Embryonic facial prominence (tissue), 1 donor: Measurements from ENCODE around the gene DMBX1.

ENCODE experiments used
- DNase-seq: peaks from one replicate; pipeline ENCODE4 v3.0.0-alpha.2; 2016; ENCODE audit errors: extremely low spot score

Gene DMBX1

DNA sequence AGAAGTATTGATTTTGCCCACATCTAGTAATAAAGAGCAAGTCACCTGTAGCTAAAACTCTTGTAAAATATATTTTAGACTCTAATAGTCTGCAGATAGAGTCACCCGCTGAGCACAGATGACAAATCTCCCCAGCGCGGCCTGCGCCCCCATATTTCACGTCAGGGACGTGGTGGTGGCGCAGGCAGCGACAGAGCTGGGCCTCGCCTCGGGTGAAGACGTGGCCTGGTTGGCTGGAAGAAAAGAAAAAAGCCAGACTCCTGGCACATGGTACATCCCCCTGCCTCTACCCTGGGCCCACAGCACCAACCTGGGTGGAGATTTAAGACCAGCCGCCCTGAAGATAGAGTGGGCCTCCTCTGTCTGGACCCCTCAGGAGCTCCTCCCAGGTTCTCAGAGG is 6.0 kb upstream of the DMBX1 start:
- no peak for DNase-seq

DNA sequence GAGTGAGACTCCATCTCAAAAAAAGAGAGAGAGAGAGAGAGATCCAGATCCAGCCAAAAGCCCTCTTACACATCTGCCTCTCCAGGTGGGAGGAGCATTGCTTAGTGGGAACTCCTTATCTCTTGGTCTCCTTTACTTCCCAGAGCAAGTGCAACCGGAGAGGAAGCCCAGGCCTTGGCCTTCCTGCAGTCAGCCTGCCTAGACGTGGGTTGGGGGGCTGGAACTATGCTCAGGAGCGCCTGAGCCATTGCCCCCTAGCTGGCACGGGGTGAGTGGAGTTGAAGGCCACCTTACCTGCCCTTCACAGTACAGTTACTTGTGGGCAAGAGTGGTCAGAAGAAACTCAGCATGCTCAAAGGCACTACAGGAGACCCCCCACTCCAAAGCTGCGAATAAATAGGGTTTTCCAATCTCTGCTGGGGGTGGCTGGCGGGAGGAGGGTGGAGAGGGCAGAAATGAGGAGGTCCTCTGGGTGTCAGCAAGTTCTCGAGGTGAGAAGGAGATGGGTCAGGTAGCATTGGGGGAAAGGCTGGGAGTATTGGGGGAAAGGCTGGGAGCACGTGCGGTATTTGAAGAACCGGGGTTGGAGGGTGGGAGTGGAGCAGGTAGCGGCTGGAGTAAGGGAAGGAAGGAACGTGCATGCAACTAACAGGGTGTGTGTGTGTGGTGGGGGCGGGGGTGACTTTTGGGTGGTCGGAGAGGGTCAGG is 4.7 kb upstream of the DMBX1 start:
- DNase-seq: no peak

DNA sequence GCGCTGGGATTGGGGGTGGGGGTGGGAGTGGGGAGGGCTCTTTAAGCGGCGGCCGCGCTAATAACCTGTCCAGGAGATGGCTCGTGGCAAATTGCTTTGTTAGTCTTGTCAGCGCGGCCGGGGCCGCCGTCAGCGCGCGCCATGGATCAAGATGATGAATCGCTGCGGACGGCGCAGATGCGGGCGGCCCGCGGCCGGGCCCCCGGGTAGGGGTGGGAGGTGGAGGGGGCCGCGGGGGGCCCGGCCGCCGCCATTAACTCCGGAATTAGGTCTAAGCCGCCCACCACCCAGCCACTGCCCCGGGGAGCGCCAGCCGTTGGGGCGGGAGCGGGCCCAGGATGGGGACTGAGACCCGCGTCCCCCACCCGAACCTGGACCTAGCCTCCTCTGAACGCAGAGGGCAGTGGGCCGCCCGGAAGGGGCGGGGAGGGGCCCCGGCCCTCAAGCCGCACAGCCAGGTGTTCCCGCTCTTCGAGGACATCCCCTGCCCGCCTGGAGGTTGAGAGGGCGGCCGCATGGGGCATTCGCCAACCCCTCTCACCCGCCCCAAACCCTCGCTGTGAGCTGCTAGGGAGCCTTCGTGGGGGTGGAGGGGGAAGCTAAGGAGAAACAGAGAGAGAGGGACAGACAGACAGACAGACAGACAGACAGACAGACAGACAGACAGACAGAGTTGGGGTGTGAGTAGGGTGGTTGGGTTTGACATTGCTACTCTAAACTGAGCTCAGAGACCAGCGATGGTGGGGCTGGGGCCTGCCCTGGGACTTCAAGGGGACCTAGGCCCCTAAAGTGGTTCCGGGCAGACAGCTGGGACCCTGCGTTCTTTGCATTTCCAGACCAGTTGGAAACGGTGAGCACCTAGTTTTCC is 3.8 kb upstream of the DMBX1 start:
- no peak for DNase-seq

DNA sequence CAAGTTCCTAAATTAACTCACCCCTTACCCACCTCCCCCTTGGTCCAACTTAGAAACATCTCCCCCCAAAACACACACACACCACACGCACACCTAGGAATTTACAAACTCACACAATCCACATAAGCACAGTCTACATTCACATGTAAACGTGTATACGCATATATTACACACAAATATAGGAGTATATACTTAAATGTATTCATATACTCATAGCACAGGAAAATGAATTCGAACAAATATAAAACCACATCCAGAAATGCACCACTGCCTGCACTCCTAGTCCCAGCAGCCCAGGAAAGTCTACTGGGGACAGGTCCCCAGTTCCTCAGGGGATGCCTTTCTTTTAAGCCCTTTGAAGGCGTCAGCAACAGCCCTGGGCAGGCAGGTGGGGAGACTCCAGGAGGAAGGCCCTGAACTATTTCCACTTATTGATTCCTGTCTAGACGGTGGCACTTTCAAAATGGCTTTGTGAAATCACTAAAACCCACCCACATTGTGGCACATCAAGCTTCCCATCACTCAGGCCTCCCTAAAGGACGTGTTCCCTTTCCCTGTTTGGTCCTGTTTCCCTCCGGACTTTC is 3.1 kb upstream of the DMBX1 start:
- DNase-seq: no peak

DNA sequence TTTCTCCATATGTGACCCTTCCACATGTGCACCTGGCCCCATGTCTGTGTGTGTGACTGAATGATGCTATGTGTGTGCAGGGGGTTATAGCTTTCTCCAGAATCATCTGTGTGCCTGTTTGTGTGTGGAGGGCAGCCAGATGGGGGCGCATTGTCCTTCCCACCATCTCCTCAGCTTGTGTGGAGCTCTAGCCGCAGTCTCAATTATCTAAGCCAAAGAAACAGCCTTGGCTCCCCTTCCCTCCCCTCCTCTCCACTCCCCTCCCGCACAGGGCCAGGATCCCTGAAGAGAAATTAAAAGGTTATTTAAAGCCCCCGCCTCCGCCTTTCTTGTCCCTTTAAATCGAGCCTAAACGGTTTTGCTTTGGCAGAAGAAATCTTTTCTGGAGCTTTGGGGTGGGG is 1.8 kb upstream of the DMBX1 start:
- DNase-seq: no peak

DNA sequence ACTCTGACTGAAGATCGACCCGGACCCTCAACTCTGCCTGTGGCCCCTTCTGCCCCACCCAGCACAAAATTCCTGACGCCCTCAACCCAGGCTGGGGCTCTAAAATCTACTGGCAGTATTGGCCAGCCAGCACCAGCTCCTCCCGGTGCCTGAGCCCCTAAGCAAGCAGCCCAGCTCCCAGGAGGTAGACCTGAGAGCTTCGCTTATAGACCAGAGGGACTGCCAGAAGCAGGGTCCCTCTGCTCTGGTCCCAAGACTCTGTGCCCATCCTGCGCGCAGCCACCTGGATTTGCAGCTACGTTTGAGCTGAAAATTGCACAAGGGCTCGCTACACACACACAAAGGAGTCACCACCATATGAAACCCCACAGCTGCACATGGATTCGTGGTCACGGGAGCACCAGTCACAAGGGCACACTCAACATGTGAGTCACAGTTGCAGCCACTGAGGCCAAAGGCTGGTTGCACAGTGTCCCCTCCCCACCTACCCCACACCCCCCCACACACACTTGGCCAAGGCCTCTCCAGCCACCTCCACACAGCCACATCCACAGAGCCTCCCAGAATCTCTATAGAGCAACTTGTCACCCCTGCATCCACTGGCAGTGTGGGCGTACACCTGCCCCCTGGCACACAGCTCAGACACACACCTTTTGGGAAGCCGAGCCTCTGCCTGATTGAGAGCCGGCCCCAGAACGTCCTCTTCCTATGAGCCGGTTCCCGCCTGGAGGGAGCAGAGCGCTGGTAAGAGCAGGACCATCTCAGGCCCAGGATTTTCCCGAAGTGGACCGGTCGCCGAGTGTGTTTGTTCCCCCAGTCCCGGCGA is 1.1 kb upstream of the DMBX1 start:
- DNase-seq: no peak

DNA sequence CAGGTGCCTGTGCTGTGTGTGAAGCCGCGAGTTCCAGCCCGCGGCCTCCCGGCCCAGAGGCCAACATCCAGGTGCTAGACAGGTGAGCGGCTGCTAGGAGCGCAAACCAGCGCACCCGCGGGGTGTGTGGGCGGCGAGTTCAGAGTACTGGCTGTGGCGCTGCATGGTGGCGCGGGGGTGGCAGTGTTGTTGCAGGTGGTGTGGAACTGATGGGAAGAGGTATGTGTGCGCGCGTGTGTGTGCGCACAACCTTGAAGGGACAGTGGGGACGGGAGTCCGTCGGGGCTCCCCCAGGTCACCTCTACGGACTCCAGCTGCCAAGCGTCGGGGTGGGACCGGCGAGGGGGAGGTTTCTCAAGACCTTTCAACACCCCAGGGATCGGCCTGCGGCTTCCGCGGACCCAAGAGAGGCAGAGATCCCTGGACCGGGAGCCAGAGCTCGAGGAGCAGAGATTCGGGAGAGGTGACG is 433 bp upstream of the DMBX1 start:
- DNase-seq: no peak

DNA sequence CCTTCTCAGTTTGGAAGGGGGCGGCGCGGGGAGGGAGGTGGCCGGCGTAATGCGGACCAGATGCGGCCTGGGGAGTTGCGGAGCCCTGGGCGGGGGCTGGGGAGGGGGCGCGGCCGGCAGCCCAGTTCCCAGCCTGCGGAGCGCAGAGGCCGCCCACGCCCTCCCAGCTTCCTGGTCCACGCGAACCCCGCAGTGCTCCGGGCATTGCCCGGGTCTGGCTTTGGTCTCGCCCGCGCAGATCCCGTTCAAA is 695 bp downstream of the DMBX1 start:
- DNase-seq: no peak

DNA sequence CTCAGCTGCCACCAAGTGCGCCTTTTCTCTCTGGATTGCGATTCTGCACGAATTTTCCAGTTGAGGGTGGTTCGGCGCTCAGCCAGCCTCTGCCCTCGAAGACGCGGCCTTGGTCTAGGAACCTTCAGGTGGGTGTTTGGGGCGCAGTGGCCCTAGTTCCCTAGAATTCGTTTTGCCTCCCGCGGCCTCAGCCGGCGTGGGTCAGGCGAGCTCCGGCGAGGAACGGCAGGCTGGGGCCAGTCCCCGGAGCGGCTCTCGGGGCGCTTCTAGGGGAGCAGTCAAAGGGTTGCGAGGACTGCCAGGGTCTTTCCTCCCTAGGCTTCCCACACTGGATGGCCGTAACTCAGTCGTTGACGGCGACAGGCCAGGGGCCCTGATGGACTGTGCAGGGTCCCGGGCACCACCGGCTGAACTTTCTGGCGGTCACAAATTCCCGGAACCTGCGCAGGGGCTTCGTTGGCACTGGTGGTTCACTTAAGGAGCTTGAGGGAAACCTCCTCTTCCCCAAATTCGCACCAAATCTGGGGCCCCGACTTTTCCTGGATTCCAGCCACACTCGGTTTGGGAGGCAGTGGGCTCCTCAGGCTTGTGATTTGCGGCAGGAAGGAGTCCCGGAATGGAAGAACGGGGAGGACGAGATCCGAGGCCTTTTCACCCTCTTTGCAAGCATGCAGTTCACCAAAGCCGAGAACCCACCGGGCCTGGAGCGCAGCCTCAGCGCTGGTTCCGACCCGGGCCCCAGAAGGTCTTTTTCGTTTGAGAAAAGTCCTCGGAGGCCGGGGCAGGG is 1.2 kb downstream of the DMBX1 start:
- no peak for DNase-seq

DNA sequence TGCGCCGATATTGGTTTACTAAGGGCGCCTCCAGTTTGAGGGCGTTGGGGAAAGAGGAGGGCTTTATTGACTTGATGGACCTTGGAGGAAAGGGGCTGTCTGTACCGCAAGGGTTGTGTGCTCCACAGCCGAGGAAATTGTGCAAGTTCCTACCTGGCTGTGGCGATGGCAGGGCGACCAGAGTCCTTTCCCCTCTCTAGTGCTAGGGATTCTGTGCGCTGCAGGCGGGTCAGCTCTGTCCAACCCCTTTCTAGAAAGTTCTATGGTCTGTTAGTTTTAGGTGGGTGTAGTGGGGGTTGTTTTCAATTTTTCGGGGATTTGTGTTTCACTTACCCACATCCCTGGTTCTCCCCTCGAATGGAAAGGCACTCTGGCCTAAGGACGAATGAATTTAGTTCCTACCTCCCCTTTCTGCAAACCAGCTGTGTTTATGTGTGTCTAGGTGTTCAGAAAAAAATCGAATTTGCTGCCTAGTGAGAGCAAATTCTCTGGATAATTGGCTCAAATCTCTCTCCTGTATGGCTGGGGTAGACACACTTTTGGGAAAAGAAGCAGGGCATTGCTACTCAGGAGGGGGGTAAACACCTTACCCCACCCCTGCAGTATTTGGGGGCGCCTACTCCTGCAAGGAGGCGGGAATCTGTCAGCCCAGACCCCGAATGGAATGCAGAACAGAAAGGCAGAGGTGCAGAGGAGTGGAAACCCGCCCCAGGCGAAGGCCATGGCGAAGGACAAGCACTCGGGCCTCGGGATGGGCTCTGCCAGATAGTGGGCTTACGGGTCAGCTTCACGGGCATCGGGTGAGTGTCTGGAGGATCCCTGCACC is 2.0 kb downstream of the DMBX1 start:
- no peak for DNase-seq

DNA sequence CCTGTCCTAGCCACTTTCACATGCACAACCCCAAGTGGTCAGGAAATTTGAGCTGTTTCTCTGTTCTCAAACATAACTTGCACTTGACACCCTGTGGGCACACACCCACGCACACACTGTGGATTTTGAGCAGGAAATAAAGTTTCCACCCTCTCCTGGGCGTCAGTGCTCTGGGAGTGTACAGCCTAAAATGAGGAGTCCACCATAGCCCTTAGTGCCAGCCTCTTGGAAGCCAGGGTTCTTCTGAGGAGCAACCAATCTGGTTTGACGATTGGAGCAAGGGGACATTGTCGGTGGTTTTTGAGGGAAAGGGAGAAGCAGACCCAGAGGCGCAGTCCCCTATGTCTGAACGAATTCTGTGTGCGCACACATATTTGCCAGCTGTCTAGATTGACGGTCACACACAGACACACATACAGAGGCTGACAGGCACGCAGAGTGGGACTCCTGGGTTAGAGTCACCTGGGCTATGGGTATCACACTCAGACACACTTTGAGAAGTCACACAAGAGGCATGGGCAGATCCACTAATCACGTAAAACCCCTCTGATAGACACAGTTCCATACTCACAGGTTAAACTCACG is 2.7 kb downstream of the DMBX1 start:
- DNase-seq: no peak

DNA sequence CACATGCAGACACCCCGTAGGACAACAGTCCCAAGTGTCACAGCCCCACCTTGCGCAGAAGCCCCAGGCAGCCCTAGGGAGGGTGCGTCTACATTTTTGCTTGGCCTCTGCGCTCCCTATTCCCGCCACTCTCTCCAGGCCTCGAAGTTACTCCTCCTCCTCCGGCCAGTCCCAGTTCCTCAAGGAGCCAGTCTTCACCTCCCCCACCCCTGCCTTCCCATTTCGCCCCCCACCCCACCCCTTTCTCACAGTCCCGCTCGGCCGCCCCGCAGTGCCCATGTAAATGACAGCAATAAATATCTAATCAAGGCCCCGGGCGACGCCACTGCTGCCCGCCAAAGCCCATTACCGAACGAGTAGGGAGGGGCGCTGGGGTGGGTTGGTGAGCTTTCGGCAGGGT is 3.2 kb downstream of the DMBX1 start:
- DNase-seq: no peak

DNA sequence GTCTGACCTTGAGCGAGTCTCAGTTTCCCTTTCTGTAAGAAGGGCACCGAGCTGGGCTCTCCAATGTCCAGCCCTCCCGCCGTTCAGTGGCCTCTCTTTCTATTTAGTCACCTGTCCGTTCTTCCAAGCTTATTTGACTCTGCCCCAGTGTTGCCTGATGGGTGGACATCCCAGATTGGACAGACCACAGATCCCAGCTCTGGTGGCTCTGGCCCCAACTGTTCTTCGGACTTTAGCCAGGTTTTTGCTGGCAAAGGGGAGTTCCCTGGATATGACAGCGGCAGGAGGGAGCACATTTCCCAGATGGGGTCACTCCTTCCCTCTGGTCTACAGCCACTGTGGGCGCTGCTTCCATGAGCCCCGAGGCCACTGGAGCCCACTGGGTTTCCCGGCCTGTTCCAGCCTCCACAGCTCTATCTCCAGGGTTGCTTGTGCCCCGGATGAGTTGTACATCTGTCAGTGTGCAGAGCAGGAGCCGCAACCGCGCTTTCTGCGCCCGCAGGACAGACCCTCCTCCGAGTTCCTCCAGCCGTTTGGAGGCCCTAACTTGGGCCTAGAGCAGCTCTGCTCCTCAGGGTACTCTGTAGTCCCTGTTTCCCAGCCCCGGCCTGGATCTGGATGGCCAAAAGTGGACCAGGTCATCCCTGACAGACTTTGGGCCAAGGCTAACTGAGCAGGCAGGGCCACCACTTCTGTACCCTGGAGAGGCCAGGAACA is 3.8 kb downstream of the DMBX1 start:
- DNase-seq: no peak

DNA sequence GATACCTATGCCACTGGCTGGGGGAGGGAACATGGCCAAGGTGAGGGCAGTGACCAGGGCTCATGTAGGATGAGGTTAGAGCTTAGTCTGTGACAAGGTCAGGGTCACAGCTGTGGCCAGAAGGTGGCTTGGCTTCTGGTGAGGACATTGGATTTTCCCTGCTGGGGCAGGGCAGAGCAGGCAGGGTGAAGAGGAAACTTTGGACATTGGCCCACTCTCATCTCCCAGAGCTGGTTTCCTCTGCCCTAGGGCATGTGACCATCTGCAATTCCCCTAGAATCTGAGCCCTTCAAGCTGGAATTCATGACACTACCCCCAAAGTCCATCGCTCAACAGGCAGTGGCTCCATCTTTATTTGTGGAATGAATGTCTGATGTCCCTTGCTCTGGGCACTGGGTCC is 5.3 kb downstream of the DMBX1 start:
- DNase-seq: no peak

DNA sequence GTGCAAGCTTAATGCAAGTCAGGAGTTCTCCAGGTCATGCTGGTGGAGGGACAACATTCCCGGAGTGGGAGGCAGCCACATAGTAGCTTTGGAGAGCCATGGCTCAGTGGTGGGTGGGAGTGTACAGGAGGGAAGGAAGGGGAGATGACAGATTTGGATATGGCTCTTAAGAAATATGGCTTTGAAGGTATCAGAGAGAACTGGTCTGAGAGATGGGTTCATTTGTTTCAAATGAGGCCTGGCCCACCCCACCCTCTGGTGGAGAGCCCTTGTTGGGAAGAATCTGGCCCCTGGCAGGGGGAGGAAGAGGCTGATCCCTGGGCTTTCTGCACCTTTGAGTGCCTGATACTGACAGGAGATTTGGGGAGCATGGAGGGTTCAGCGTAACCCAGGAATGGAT is 6.1 kb downstream of the DMBX1 start:
- no peak for DNase-seq

DNA sequence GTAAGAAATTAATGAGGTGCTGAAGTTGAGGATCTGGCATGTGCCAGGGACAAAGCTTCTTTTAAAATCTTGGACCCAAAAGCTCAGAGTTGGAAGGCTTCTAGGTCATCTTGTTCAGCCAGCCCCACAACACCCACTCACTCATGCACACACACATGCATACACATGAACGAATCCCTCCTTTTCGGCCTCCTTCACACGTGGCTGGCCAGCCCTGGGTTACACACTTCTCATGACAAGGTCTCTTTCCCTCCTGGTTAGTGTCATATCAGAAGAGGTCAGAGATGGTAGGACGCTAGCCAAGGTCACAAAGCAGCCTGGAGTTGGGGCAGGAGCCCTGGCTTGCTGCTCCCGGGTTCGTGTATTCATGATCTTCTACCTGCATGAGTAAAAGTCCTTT is 6.9 kb downstream of the DMBX1 start:
- no peak for DNase-seq

DNA sequence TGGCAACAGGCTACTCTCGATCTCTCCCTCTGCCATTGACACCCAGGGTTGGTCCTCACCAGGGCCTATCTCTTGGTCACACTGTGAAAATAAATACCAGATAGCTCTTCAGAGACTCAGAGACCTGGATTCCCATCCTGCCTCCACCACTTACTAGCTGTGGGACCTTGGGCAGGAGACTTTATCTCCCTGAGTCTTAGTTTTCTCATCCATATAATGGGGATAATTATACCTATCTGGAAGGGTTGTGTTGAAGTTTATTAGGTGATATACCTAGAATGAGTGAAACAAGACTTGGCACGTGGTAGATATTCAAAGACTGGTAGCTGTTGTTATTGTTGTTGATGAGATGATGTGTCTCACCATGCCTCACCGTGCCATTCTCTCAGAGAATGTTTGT is 7.4 kb downstream of the DMBX1 start:
- no peak for DNase-seq

DNA sequence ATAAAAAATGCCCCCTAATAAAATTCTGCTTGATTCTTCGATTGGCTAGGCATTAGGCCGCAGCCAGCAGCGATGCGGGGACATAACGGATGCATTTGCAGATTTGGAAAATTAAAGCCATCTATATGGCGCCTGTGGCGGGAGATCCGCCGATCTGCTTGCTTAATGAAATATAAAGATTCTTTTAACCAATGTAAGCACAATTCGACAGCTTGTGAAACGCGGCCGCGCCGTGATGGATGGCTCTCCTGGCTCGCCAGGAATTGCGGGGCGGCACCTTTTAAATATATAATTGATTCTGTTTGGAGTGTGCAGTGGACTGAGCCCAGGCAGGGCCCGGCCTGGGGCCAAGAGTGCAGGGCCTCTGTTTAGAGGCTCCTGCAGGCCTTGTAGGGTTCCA is 8.0 kb downstream of the DMBX1 start:
- DNase-seq: no peak

DNA sequence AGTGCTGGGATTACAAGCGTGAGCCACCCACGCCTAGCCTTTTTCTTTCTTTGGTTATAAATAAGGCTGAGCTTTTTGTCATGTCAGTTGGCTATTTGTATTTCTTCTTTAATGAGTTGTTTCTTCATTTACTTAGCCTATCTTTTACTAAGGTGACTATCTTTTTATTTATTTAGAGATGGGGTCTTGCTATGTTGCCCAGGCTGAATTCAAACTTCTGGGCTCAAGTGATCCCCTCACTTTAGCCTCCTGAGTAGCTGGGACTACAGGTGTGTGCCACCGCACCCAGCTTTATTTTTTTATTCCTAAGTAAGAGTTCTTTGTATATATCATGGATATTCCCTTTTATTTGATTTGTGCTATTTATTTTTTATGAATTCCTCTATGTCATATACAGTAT is 11.9 kb downstream of the DMBX1 start:
- no peak for DNase-seq

DNA sequence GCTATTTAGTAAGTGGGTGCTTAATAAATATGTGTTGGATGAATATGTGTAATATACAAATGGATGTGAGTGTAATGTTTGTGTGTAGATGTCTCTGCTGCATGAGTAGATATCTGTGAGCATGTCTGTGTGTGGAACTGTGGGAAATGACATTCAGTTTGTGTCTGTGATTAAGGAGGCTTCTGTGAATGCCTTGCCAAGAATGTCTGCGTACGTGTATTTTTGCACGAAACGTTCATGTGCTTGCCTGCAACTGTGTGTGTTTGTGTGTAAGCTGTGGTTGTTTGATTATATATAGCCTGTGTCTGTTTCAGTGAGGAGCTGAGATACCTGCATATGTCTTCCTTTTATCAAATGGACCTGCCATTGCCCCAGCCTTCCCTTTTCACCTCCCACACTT is 13.8 kb downstream of the DMBX1 start:
- DNase-seq: no peak
